ENCODE measurements around the gene ASB3. TPM values are rescaled to one million over a fixed set of nuclear protein-coding genes. Genes with fewer than 3 reads are reported as not detected.
A peak's percentile ranks its signal among the peaks of the same experiment; 100 is the strongest.

Gene ASB3
- total and polyA plus RNA-seq, 2 donors (not counting 1 experiment from before 2014, with no cell fraction given), result 15.9 to 30.7 TPM

GRCh38 chr2:53715568-53715967 lies 71.2 kb downstream of the ASB3 start:
- H3K79me2 ChIP-seq (ENCODE audit: control insufficient read depth, insufficient read depth, low read length), result peaks cover 11% of the 10 kb centered on the region
- CTCF ChIA-PET, result no interaction called here
- DNase-seq, result no peak
- H3K27me3 ChIP-seq (replicated peaks in 1 of 4; ENCODE audit: control extremely low read depth in 1 of 4, control insufficient read depth in 3 of 4, insufficient read depth in 4 of 4, low read length in 3 of 4), result no peaks in the 10 kb centered on the region
- Mint-ChIP-seq H3K27me3 (no peaks in the 10 kb centered on the region), H3K4me3 (no peak overlapping the region), H3K9me3 (ENCODE audit: insufficient read depth) (no peaks in the 10 kb centered on the region), H3K4me1 (no peaks in the 10 kb centered on the region), H3K27ac (no peak overlapping the region)
- intact Hi-C loops (cut with micrococcal nuclease), result no loop called here
- H4K20me1 ChIP-seq (ENCODE audit: control insufficient read depth, insufficient read depth, low read length, poor library complexity, severe bottlenecking), result peaks cover 8% of the 10 kb centered on the region
- no peak overlapping the region for H3K9ac ChIP-seq (ENCODE audit: low read length)
- H3K4me3 ChIP-seq (ENCODE audit: control extremely low read depth in 1 of 5, extremely low read depth in 1 of 5, insufficient read depth in 1 of 5, low read depth in 2 of 5, low read length in 4 of 5), result no peak overlapping the region
- POLR2A ChIA-PET, result no interaction called here
- no peak overlapping the region for H3K4me2 ChIP-seq (replicated peaks; ENCODE audit: low read depth, low read length, poor library complexity, severe bottlenecking)
- no peak overlapping the region for H3K27ac ChIP-seq (ENCODE audit: low read length in 2 of 2)
- H2AFZ ChIP-seq (ENCODE audit: insufficient read depth, low read depth, low read length, poor library complexity, severe bottlenecking), result no peak overlapping the region
- H3K4me1 ChIP-seq (ENCODE audit: control insufficient read depth in 2 of 2, insufficient read depth in 2 of 2, low read length in 2 of 2), result no peaks in the 10 kb centered on the region
- no peak for ATAC-seq (ENCODE audit: low read depth)
- peaks cover 0 to 26% of the 10 kb centered on the region in 2 experiments for H3K36me3 ChIP-seq (replicated peaks in 1 of 2; ENCODE audit: control extremely low read depth in 1 of 2, control insufficient read depth in 1 of 2, extremely low read depth in 1 of 2, insufficient read depth in 2 of 2, low read length in 1 of 2)
- H3K9me3 ChIP-seq (ENCODE audit: control extremely low read depth in 1 of 3, control insufficient read depth in 2 of 3, insufficient read depth in 1 of 3, low read length in 2 of 3), result no peaks in the 10 kb centered on the region
- TF ChIP-seq CTCF (IDR thresholded peaks at IDR 0.05) (peak; percentile 35), EZH2 (IDR thresholded peaks at IDR 0.05; ENCODE audit: borderline replicate concordance, insufficient read depth, low read depth, low read length, poor library complexity, severe bottlenecking) (no peak)

GRCh38 chr2:53711271-53711780 lies 75.4 kb downstream of the ASB3 start:
- H3K4me3 Mint-ChIP-seq, result no peak overlapping the region
- H3K9me3 Mint-ChIP-seq (ENCODE audit: insufficient read depth), result peaks cover 7% of the 10 kb centered on the region
- H3K4me1 Mint-ChIP-seq, result no peaks in the 10 kb centered on the region
- Histone ChIP-seq H3K9ac (ENCODE audit: low read length) (no peak overlapping the region), H3K4me1 (ENCODE audit: control insufficient read depth in 2 of 2, insufficient read depth in 2 of 2, low read length in 2 of 2) (no peaks in the 10 kb centered on the region), H3K4me3 (ENCODE audit: control extremely low read depth in 1 of 5, extremely low read depth in 1 of 5, insufficient read depth in 1 of 5, low read depth in 2 of 5, low read length in 4 of 5) (no peak overlapping the region), H3K79me2 (ENCODE audit: control insufficient read depth, insufficient read depth, low read length) (no peaks in the 10 kb centered on the region), H3K27me3 (replicated peaks in 1 of 4; ENCODE audit: control extremely low read depth in 1 of 4, control insufficient read depth in 3 of 4, insufficient read depth in 4 of 4, low read length in 3 of 4) (no peaks in the 10 kb centered on the region), H3K27ac (ENCODE audit: low read length in 2 of 2) (no peak overlapping the region), H3K36me3 (replicated peaks in 1 of 2; ENCODE audit: control extremely low read depth in 1 of 2, control insufficient read depth in 1 of 2, extremely low read depth in 1 of 2, insufficient read depth in 2 of 2, low read length in 1 of 2) (peaks cover 12 to 51% of the 10 kb centered on the region in 2 experiments), H3K9me3 (ENCODE audit: control extremely low read depth in 1 of 3, control insufficient read depth in 2 of 3, insufficient read depth in 1 of 3, low read length in 2 of 3) (peaks cover 5 to 12% (median 11%) of the 10 kb centered on the region in 3 donors), H2AFZ (ENCODE audit: insufficient read depth, low read depth, low read length, poor library complexity, severe bottlenecking) (no peak overlapping the region), H3K4me2 (replicated peaks; ENCODE audit: low read depth, low read length, poor library complexity, severe bottlenecking) (no peak overlapping the region), H4K20me1 (ENCODE audit: control insufficient read depth, insufficient read depth, low read length, poor library complexity, severe bottlenecking) (no peaks in the 10 kb centered on the region)
- no peak for DNase-seq
- ChIA-PET POLR2A (no interaction called here), CTCF (no interaction called here)
- TF ChIP-seq EZH2 (IDR thresholded peaks at IDR 0.05; ENCODE audit: borderline replicate concordance, insufficient read depth, low read depth, low read length, poor library complexity, severe bottlenecking) (no peak), CTCF (IDR thresholded peaks at IDR 0.05) (no peak)
- H3K27ac Mint-ChIP-seq, result no peak overlapping the region
- no peak for ATAC-seq (ENCODE audit: low read depth)
- H3K27me3 Mint-ChIP-seq, result no peaks in the 10 kb centered on the region
- WGBS (ENCODE audit: insufficient coverage), result 98% methylated on average over 6 of the region's 7 CpGs
- intact Hi-C loops (cut with micrococcal nuclease), result no loop called here

All from B cell (primary cell).